T-cell (primary cell): Measurements from ENCODE around the gene MICU2. TPM values are rescaled to one million over a fixed set of nuclear protein-coding genes. Genes with fewer than 3 reads are reported as not detected.
"Not testable (repeated sequence)": the region's sequence is repeated elsewhere in the genome, so short reads cannot be mapped to it uniquely, and the experiment has no call there.

Experiments used
- ATAC-seq, 4 experiments: fragments of 200-7000 bp in 3 of 4; fragments of 150-1000 bp in 1 of 4; cut with Tn5 transposase; replicated peaks in 1 of 4; 1 replicate in 3 of 4; 2 replicates in 1 of 4; pipeline ENCODE4 v1.10.0; 2021; ENCODE audit warnings: moderate library complexity in 3 of 4, mild to moderate bottlenecking in 2 of 4, moderate number of reproducible peaks in 1 of 4
- CTCF ChIA-PET, 2 donors: fragments of 300-600 bp; sonication (Branson Sonifier 250); formaldehyde crosslinking; loops; one replicate each; lab custom pipeline; 2022; ENCODE audit warnings: antibody characterized with exemption in 2 of 2; lab: Charles Lee
- POLR2A ChIA-PET, 2 donors: fragments of 300-600 bp; sonication (Branson Sonifier 250); formaldehyde crosslinking; loops; one replicate each; lab custom pipeline; 2022; ENCODE audit warnings: antibody characterized with exemption in 2 of 2; lab: Charles Lee
- DNase-seq, 35 experiments: peaks; one replicate each; pipeline versions ENCODE4 v3.0.0 to v3.0.0-alpha.2; 2013 to 2023
- H3K27ac ChIP-seq: one replicate; pipeline ENCODE4 v1.5.1; 2013; ENCODE audit warnings: low read length
- H3K27me3 ChIP-seq, 2 experiments: replicated peaks in 1 of 2; 1 replicate in 1 of 2; 2 replicates in 1 of 2; pipeline versions ENCODE4 v1.6.1 to v1.7.0; 2013; ENCODE audit warnings: low read length in 1 of 2, mixed read lengths in 1 of 2; ENCODE audit not compliant: control insufficient read depth in 2 of 2, insufficient read depth in 2 of 2; ENCODE audit errors: extremely low read depth in 1 of 2
- H3K36me3 ChIP-seq, 2 donors: 1 replicate in 1 of 2; 2 replicates in 1 of 2; pipeline versions ENCODE4 v1.6.1 to v1.7.0; 2013; ENCODE audit warnings: low read length in 1 of 2; ENCODE audit not compliant: control insufficient read depth in 2 of 2, insufficient read depth in 1 of 2; ENCODE audit errors: extremely low read depth in 1 of 2
- H3K4me1 ChIP-seq, 2 experiments: 1 replicate in 1 of 2; 2 replicates in 1 of 2; pipeline versions ENCODE4 v1.6.1 to v1.7.0; 2013; ENCODE audit warnings: low read length in 2 of 2, mixed read lengths in 1 of 2; ENCODE audit not compliant: insufficient read depth in 2 of 2, control insufficient read depth in 1 of 2; ENCODE audit errors: extremely low read depth in 1 of 2
- H3K4me3 ChIP-seq, 2 donors: 1 replicate in 1 of 2; 2 replicates in 1 of 2; pipeline versions ENCODE4 v1.5.1 to v1.7.0; 2013; ENCODE audit warnings: mild to moderate bottlenecking in 2 of 2, low read length in 1 of 2, moderate library complexity in 1 of 2; ENCODE audit not compliant: control insufficient read depth in 1 of 2; ENCODE audit errors: extremely low read depth in 1 of 2
- H3K9me3 ChIP-seq: 2 replicates; pipeline ENCODE4 v1.7.0; 2013
- H3K27ac Mint-ChIP-seq, 2 donors: one replicate each; pipeline ENCODE4 v1.8.0; 2020 to 2021; ENCODE audit warnings: mild to moderate bottlenecking in 2 of 2, mixed read lengths in 2 of 2
- H3K27me3 Mint-ChIP-seq, 2 donors: one replicate each; pipeline ENCODE4 v1.8.0; 2021 to 2022; ENCODE audit warnings: mixed read lengths in 2 of 2
- H3K36me3 Mint-ChIP-seq: one replicate; pipeline ENCODE4 v1.8.0; 2021; ENCODE audit warnings: mixed read lengths
- H3K4me1 Mint-ChIP-seq, 3 donors: one replicate each; pipeline ENCODE4 v1.8.0; 2020 to 2022; ENCODE audit warnings: mixed read lengths in 3 of 3, mild to moderate bottlenecking in 1 of 3
- H3K4me3 Mint-ChIP-seq, 3 donors: one replicate each; pipeline ENCODE4 v1.8.0; 2020 to 2022; ENCODE audit warnings: mild to moderate bottlenecking in 3 of 3, mixed read lengths in 3 of 3, moderate library complexity in 3 of 3
- H3K9me3 Mint-ChIP-seq, 3 donors: one replicate each; pipeline ENCODE4 v1.8.0; 2020 to 2022; ENCODE audit warnings: mixed read lengths in 3 of 3
- WGBS: methylation state at CpG from one replicate; pipeline ENCODE4 v1.1.5; 2013; ENCODE audit warnings: missing lambda C conversion rate; ENCODE audit not compliant: insufficient coverage; 5-methylcytosine and 5-hydroxymethylcytosine counted together
- total RNA-seq, 35 experiments: library from RNA in 6 of 35; stranded (reverse) in 6 of 35; fragments of 120-200 nt in 1 of 35; gene quantifications; one replicate each; pipeline versions ENCODE4 v1.2.1 to v1.2.4 and lab custom pipeline; 2013 to 2026

The MICU2 gene
- total RNA-seq, 5 donors from 2014 or later (not counting 1 experiment from before 2014, with no cell fraction given), result 30.6 to 40.6 (median 38.6) TPM

GRCh38 chr13:21568854-21569253 is 35.1 kb downstream of the MICU2 start:
- no peak overlapping the region for H3K27ac ChIP-seq
- no peaks in the 10 kb centered on the region for H3K27me3 ChIP-seq
- peaks cover 33 to 41% (median 36%) of the 10 kb centered on the region in 3 donors for H3K4me1 Mint-ChIP-seq
- peaks cover 4 to 22% of the 10 kb centered on the region in 2 donors for H3K36me3 ChIP-seq
- CTCF ChIA-PET, result no interaction called here
- no peaks in the 10 kb centered on the region for H3K4me1 ChIP-seq
- peaks cover 30% of the 10 kb centered on the region for H3K36me3 Mint-ChIP-seq
- H3K4me3 Mint-ChIP-seq, result no peak overlapping the region
- no peak for DNase-seq
- POLR2A ChIA-PET, result interaction anchor here in 1 of 2 donors (0.6 kb wide), 1 partner anchor 9 kb away, joined by 3 read pairs; no protein-coding TSS in a partner anchor
- no peaks in the 10 kb centered on the region for H3K27me3 Mint-ChIP-seq
- H3K9me3 ChIP-seq, result no peaks in the 10 kb centered on the region
- no peaks in the 10 kb centered on the region for H3K9me3 Mint-ChIP-seq
- no peak overlapping the region for H3K27ac Mint-ChIP-seq
- no peak for ATAC-seq
- H3K4me3 ChIP-seq, result no peak overlapping the region
- WGBS, result 80% methylated on average over 1 of the region's 5 CpGs

GRCh38 chr13:21567714-21568113 is 36.3 kb downstream of the MICU2 start:
- no CpG with 5 or more reads among the region's 2 CpGs for WGBS
- Mint-ChIP-seq H3K36me3 (peaks cover 40% of the 10 kb centered on the region), H3K27ac (no peak overlapping the region), H3K27me3 (no peaks in the 10 kb centered on the region), H3K9me3 (no peaks in the 10 kb centered on the region), H3K4me3 (no peak overlapping the region), H3K4me1 (peaks cover 30 to 38% (median 35%) of the 10 kb centered on the region in 3 donors)
- CTCF ChIA-PET, result no interaction called here
- no peaks in the 10 kb centered on the region for H3K4me1 ChIP-seq
- H3K9me3 ChIP-seq, result no peaks in the 10 kb centered on the region
- no peaks in the 10 kb centered on the region for H3K27me3 ChIP-seq
- ATAC-seq (no peak), DNase-seq (no peak)
- peaks cover 4 to 28% of the 10 kb centered on the region in 2 donors for H3K36me3 ChIP-seq
- no peak overlapping the region for H3K27ac ChIP-seq
- no peak overlapping the region for H3K4me3 ChIP-seq
- POLR2A ChIA-PET, result no interaction called here

GRCh38 chr13:21557995-21558394 is 46.0 kb downstream of the MICU2 start:
- ATAC-seq (no peak), DNase-seq (peak in 3 of 35 experiments; percentile 3 to 20 (median 8))
- Histone ChIP-seq H3K36me3 (peaks cover 0 to 17% of the 10 kb centered on the region in 2 donors), H3K9me3 (no peaks in the 10 kb centered on the region), H3K27me3 (no peaks in the 10 kb centered on the region), H3K4me3 (no peak overlapping the region), H3K4me1 (no peaks in the 10 kb centered on the region), H3K27ac (no peak overlapping the region)
- peaks cover 9 to 30% (median 22%) of the 10 kb centered on the region in 3 donors for H3K4me1 Mint-ChIP-seq
- no peaks in the 10 kb centered on the region for H3K27me3 Mint-ChIP-seq
- no peak overlapping the region for H3K4me3 Mint-ChIP-seq
- H3K9me3 Mint-ChIP-seq, result peaks cover 0 to 5% (median 0%) of the 10 kb centered on the region in 3 donors
- no peak overlapping the region for H3K27ac Mint-ChIP-seq
- no CpG with 5 or more reads among the region's 2 CpGs for whole genome bisulfite sequencing
- ChIA-PET POLR2A (interaction anchor here in 1 of 2 donors (0.5 kb wide), 1 partner anchor 43 kb away, joined by 3 read pairs; no protein-coding TSS in a partner anchor), CTCF (interaction anchor here in 1 of 2 donors (0.9 to 1.4 kb wide), 6 partner anchors 9 to 260 kb away, joined by 3 to 6 read pairs (median 4); partner anchors contain the start of gene MICU2)
- H3K36me3 Mint-ChIP-seq, result peaks cover 69% of the 10 kb centered on the region

- no peak for DNase-seq
- ChIA-PET POLR2A (no interaction called here), CTCF (interaction anchor here (1.2 to 1.3 kb wide), 2 partner anchors 9 to 48 kb away, joined by 3 to 4 read pairs; partner anchors contain the start of gene MICU2 (in 1 of the 2))
- Histone ChIP-seq H3K4me1 (no peaks in the 10 kb centered on the region), H3K9me3 (no peaks in the 10 kb centered on the region), H3K27ac (no peak overlapping the region), H3K36me3 (peaks cover 0 to 17% of the 10 kb centered on the region in 2 donors), H3K4me3 (no peak overlapping the region), H3K27me3 (no peaks in the 10 kb centered on the region)
- Mint-ChIP-seq H3K27ac (no peak overlapping the region), H3K4me3 (no peak overlapping the region), H3K27me3 (no peaks in the 10 kb centered on the region), H3K4me1 (peaks cover 9 to 30% (median 23%) of the 10 kb centered on the region in 3 donors), H3K36me3 (peaks cover 57% of the 10 kb centered on the region), H3K9me3 (no peaks in the 10 kb centered on the region)
- ATAC-seq, result no peak
Measured at GRCh38 chr13:21556051-21556450, 47.9 kb downstream of the MICU2 start.

- WGBS, result no CpG with 5 or more reads among the region's 2 CpGs
- POLR2A ChIA-PET, result not testable (repeated sequence)
Measured at GRCh38 chr13:21553261-21553660, 50.7 kb downstream of the MICU2 start.

GRCh38 chr13:21550918-21551317 is 53.1 kb downstream of the MICU2 start:
- no peak overlapping the region for H3K4me3 Mint-ChIP-seq
- WGBS, result 90% methylated on average over 2 of the region's 2 CpGs
- DNase-seq (no peak), ATAC-seq (no peak)
- ChIA-PET POLR2A (interaction anchor here in 1 of 2 donors (0.6 kb wide), 1 partner anchor 1516 kb away, joined by 3 read pairs; no protein-coding TSS in a partner anchor), CTCF (no interaction called here)
- Histone ChIP-seq H3K9me3 (no peaks in the 10 kb centered on the region), H3K27ac (no peak overlapping the region), H3K36me3 (no peaks in the 10 kb centered on the region), H3K4me1 (no peaks in the 10 kb centered on the region), H3K4me3 (no peak overlapping the region), H3K27me3 (no peaks in the 10 kb centered on the region)
- no peaks in the 10 kb centered on the region for H3K9me3 Mint-ChIP-seq
- peaks cover 12 to 36% (median 25%) of the 10 kb centered on the region in 3 donors for H3K4me1 Mint-ChIP-seq
- H3K27me3 Mint-ChIP-seq, result no peaks in the 10 kb centered on the region
- no peak overlapping the region for H3K27ac Mint-ChIP-seq
- H3K36me3 Mint-ChIP-seq, result peaks cover 40% of the 10 kb centered on the region

More at GRCh38 chr13:21553261-21553660, 50.7 kb downstream of the MICU2 start:
- DNase-seq, ATAC-seq, H3K4me3 ChIP-seq, H3K36me3 ChIP-seq, H3K27ac ChIP-seq, H3K27me3 ChIP-seq, H3K27ac Mint-ChIP-seq, H3K4me1 ChIP-seq, H3K27me3 Mint-ChIP-seq, H3K9me3 ChIP-seq, CTCF ChIA-PET, H3K4me3 Mint-ChIP-seq, H3K9me3 Mint-ChIP-seq: not testable (repeated sequence)
- H3K4me1 Mint-ChIP-seq, result peaks cover 18 to 35% (median 26%) of the 10 kb centered on the region in 3 donors
- H3K36me3 Mint-ChIP-seq, result peaks cover 51% of the 10 kb centered on the region
